ENCODE results near the gene LMO7.

Gene LMO7

GRCh38 chr13:75635828-75636435, at the start of gene LMO7:
TSS of gene LMO7 (plus strand) at chr13:75636330. CDS start at chr13:75636658, 328 bp downstream.
- peak; percentile 32 for DNase-seq (ENCODE audit: low spot score)

- no peak for DNase-seq (ENCODE audit: low spot score)
Observed at GRCh38 chr13:75587679-75588078, 48.5 kb upstream of the LMO7 start.

DNA sequence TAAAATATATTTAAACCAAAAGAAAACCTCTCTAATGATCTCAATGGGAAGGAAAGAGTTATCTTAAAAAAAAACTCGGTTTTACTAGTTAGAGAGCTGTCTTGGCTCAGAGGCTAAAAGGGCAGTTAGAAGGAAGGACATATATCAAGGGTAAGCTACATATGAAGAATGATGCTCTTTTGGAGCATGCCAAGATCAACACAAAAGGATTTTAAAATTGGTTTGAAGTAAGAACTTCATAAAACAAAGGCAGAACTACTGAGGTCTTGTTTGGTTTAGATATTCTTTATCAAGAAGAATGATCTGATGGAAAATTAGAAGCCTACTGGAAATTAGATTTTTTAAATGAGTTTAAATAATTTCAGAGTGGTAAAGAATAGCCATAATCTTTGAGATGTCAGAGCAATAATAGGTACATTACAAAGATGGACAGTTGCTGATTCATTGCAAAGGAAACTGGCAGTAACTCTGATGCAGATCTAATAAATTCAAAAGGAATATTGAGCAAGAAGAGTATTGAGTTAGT, 39.4 kb upstream of the LMO7 start:
- DNase-seq (ENCODE audit: low spot score), result no peak

GRCh38 chr13:75600371-75600770, 35.8 kb upstream of the LMO7 start:
- DNase-seq (ENCODE audit: low spot score), result no peak

DNA sequence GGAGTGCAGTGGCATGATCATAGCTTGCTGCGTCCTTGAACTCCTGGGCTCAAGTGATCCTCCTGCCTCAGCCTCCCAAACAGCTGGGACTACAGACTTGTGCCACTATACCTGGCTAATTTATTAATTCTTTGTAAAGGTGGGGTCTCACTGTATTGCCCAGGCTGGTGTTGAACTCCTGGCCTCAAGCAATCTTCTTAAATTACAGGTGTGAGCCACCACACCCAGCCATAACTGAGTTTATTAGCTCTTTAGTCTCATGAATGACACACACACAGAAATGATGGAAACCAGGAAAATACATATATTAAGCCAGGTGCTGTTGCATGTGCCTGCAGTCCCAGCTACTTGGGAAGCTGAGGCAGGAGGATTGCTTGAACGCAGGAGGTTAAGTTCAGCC, 33.1 kb upstream of the LMO7 start:
- DNase-seq (ENCODE audit: low spot score), result no peak

- no peak for DNase-seq (ENCODE audit: low spot score)
Observed at GRCh38 chr13:75607447-75607846, 28.7 kb upstream of the LMO7 start.

GRCh38 chr13:75610466-75610865, 25.7 kb upstream of the LMO7 start:
- no peak for DNase-seq (ENCODE audit: low spot score)

DNA sequence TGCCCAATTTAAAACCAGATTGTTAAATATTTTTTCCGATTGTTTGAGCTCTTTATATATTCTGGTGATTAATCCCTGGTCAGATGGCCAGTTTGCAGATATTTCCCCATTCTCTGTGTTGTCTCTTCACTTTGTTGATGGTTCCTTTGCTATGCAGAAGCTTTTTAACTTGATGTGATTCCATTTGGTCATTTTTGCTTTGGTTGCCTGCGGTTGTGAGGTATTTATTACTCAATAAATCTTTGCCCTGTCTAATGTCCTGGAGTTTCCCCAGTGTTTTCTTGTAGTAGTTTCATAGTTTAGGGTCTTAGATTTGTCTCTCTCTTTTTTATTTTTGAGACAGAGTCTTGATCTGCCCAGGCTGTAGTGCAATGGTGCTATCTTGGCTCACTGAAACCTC, 23.8 kb upstream of the LMO7 start:
- no peak for DNase-seq (ENCODE audit: low spot score)

DNA sequence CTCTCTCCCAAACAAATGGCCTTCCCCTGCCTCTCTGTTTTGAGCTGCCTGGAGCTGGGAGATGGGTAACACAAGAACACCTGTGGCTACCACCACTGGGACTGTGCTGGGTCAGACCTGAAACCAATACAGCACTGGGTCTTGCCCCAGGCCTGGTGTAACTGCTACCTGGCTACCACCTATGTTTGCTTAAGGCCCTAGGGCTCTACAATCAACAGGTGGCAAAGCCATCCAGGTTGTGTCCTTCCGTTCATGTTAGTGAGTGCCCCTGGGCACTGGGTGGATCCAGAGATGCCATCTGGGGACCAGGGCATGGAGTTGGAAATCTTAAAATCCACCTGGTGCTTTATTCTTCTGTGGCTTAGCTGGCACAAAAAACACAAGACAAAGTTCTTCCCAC, 18.9 kb upstream of the LMO7 start:
- DNase-seq (ENCODE audit: low spot score), result no peak

DNA sequence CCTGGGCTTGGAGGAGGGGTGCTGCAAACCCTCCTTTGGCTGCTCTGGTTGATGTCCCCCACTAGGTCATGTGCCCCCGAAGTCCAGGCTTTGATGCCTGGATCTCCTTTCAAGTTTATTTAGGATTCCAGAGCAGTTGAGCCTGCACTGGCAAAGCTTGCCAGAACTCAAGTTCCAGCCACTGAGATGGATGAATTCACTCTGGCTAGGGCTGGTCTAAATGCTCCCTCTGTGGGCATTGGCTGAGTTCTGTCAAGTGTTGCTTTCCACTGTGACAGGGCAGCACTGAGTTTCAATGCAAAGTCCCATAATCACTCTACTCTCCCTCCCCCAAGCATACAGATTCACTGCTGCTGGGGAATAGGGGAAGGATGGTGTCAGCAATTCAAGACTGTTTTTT, 17.8 kb upstream of the LMO7 start:
- DNase-seq (ENCODE audit: low spot score), result no peak

- DNase-seq (ENCODE audit: low spot score), result no peak
Observed at GRCh38 chr13:75620020-75620419, 16.1 kb upstream of the LMO7 start.

DNA sequence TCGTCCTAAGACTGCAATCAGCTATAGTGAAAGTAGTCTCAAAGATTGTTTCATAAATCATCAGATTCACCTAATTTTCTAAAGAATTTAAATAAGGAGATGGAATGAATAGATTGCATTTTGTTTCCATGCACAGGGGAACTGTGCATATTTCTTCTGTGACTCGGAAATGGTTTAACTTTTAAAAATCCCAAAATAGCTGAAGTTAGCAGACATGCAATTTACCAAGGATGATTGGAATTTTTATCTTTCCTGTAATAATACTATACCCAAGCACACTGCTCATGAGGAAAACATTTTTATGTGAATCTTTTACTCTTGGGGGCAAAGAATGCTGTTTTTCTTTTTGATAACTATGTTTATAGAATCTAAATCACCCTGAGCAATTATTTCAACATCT, 15.0 kb upstream of the LMO7 start:
- no peak for DNase-seq (ENCODE audit: low spot score)

DNA sequence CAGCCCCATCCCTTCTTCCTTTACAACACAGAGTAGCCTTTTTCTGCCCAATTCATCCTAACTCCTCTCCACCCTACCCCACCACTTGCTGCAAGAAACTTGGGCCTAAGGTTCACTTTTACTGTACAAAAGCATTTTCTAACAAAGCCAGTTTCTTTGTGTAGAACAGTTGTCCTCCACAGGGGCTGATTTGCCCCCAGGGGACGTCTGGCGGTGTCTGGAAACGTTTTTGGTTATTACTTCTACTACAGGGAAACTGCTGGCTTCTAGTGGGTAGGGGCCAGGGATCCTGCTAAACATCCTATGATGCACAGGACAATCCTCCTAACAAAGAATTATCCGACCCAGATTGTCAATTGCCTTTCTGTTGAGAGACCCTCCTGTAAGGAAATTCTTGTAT, 7.3 kb upstream of the LMO7 start:
- DNase-seq (ENCODE audit: low spot score), result no peak

- DNase-seq (ENCODE audit: low spot score), result no peak
Observed at GRCh38 chr13:75633285-75633684, 2.8 kb upstream of the LMO7 start.

DNA sequence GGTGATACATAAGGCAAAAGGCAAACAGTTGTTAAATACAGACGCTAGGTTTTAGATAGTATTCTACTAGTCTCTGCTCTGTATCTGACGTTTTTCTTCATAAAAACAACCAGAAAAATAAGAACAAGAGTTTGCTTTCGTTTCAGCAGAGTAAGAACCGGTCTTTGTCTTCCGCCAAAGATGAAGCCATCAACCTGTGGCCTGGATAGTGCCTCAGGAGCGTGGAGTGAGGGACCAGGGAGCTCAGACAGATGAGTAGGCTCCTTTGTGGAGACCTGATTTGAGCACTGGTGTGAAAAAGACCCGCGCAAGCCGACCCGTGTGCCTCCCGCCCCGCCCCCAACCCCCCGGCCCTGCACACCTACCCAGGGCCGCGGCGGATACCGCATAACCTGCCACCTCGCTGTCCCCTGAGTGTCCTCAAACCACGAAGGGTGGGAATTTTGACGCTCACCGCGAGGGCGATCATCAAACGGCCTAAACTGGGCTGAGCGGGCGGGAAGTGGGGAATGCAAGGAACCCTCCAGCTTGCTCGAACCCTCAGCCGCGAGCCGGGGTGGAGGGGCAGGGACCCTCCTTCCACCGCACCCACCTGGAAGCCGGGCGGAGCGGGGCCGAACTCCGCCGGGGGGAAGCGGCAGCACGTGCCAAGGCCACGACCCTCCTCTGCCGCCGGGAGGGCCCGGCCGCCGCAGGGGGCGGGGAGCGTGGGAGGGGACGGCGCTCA, 866 bp upstream of the LMO7 start:
- no peak for DNase-seq (ENCODE audit: low spot score)

DNA sequence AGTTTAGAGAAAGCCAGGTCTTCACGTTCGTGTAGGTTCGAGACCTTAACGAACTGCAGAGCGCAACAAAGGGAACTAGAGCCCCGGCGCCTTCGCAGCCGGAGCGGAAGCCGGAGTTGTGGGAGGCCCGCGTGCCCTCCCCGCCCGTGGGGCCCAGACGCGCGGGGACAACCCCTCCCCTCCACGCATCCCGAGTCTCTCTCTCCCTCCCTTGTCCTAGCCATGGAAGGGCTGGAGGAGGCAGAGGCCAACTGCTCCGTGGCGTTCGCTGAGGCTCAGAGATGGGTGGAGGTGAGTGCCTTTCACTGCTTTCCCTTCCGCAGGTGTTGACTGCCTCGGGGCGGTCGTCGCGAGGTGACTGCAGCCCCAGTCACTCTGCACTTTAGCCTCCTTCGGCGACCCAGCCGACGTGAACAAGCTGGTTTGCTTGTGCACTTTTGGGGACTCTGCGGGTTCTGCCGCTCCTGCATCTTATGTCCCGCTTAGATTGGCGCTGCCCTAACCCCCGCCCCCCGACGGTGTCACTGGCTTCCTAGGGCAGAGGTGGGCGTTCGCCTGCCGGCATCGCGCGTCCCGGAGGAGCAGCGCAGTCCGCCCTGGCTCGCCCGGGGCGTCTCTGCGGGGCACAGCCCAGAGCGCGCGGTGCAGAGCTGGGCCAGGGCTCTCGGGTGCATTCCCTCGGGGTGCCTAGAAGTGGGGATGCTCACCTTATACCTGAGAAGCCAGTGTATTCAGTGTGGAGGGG, 478 bp downstream of the LMO7 start:
- DNase-seq (ENCODE audit: low spot score), result peak; percentile 27

DNA sequence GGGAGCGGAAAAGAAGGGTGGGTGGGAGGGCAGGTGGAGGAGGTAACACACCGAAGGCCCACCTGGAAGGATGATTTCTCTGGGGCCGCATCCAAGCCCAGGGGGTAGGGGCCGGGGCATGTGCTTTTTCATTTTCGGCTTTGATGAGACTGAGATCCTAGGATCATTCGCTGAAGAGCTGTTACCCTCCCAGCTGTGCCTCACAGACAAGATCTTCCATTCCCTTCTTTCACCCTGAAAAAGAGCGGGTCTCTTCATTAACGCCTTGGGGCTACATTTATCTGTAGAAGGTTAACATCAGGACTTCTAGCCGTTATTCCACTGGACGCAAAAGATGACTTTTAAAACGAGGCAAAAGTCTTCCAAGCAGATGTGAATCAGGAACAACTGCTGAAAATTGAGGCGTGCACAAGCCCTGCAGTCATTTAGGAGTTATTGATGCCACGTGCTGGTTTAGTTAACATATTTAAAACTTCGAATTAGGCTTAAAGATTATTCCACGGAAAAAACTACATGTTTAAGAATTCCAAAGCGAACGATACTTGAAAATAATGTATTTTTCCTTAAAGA, 1.1 kb downstream of the LMO7 start:
- DNase-seq (ENCODE audit: low spot score), result no peak

GRCh38 chr13:75639454-75639853, 3.3 kb downstream of the LMO7 start:
- no peak for DNase-seq (ENCODE audit: low spot score)

DNA sequence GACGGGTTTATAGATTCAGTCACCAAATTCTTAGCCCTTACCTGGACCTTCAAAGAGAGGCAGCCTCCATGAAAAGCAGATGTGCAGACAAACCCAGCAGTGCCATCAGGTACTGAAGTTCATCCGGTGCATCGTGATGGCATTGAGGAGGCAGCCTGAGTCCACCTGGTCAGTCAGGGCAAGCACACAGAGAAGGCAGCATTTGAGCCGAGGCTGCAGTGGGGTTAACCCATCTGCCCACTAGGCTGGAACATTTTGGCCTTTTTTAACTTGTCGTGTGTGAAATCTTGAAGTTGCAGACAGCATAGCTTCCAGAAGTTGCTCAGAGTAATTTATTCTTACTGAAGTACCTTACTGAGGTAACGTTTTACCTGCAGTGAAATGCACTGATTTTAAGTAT, 4.9 kb downstream of the LMO7 start:
- no peak for DNase-seq (ENCODE audit: low spot score)

- DNase-seq (ENCODE audit: low spot score), result no peak
Observed at GRCh38 chr13:75643182-75643581, 7.1 kb downstream of the LMO7 start.

GRCh38 chr13:75643693-75644092, 7.6 kb downstream of the LMO7 start:
- DNase-seq (ENCODE audit: low spot score), result no peak

DNA sequence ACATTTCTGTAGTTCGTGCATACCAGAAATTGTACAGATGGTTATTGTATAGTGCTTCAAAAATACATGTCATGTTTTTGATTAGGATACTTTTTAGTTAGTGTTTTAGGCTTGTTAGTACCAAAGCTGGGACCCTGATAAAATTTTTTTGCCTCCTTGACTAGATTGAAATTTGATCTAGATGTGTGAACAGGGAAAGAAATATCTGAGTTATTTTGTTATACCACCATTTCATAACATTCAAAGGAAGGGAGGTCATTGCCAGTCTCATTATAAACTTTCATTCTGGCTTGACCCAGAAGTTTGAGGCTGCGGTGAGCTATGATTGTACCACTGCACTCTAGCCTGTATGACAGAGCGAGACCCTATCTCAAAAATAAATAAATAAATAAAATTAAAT, 9.0 kb downstream of the LMO7 start:
- no peak for DNase-seq (ENCODE audit: low spot score)
